Activated CD4-positive, alpha-beta memory T cell treated with anti-CD3 and anti-CD28 coated beads, Interleukin-2, amount 10 ng/mL, durations not matched to agents 7 days and 5 days (primary cell): ENCODE results near the gene SESN3. TPM values are rescaled to one million over a fixed set of nuclear protein-coding genes. Genes with fewer than 3 reads are reported as not detected.
"Not testable (repeated sequence)": the region's sequence is repeated elsewhere in the genome, so short reads cannot be mapped to it uniquely, and the experiment has no call there.

ENCODE experiments used
- CTCF ChIA-PET: fragments of 350-600 bp; sonication (Branson Sonifier 250); formaldehyde crosslinking; loops from one replicate; lab custom pipeline; 2021; ENCODE audit warnings: antibody characterized with exemption, inconsistent platforms; lab: Charles Lee
- POLR2A ChIA-PET: fragments of 350-600 bp; sonication (Branson Sonifier 250); formaldehyde crosslinking; loops from one replicate; lab custom pipeline; 2021; ENCODE audit warnings: antibody characterized with exemption; lab: Charles Lee
- DNase-seq: peaks from one replicate; pipeline ENCODE4 v3.0.0-alpha.2; 2020
- H3K27ac Mint-ChIP-seq: one replicate; pipeline ENCODE4 v1.8.0; 2021; ENCODE audit warnings: mild to moderate bottlenecking, mixed read lengths
- H3K27me3 Mint-ChIP-seq: one replicate; pipeline ENCODE4 v1.8.0; 2021; ENCODE audit warnings: mixed read lengths
- H3K36me3 Mint-ChIP-seq: one replicate; pipeline ENCODE4 v1.8.0; 2021; ENCODE audit warnings: low read depth, mixed read lengths
- H3K4me1 Mint-ChIP-seq: one replicate; pipeline ENCODE4 v1.8.0; 2021; ENCODE audit warnings: mixed read lengths
- H3K4me3 Mint-ChIP-seq: one replicate; pipeline ENCODE4 v1.8.0; 2021; ENCODE audit warnings: mild to moderate bottlenecking, mixed read lengths
- H3K9me3 Mint-ChIP-seq: one replicate; pipeline ENCODE4 v1.8.0; 2021; ENCODE audit warnings: mixed read lengths
- total RNA-seq, 2 experiments: library from RNA; stranded (reverse); gene quantifications; one replicate each; pipeline ENCODE4 v1.2.3, GENCODE V29; 2021

Gene SESN3
- total RNA-seq, 2 experiments from 2014 or later = 23.2 to 24.6 TPM

DNA sequence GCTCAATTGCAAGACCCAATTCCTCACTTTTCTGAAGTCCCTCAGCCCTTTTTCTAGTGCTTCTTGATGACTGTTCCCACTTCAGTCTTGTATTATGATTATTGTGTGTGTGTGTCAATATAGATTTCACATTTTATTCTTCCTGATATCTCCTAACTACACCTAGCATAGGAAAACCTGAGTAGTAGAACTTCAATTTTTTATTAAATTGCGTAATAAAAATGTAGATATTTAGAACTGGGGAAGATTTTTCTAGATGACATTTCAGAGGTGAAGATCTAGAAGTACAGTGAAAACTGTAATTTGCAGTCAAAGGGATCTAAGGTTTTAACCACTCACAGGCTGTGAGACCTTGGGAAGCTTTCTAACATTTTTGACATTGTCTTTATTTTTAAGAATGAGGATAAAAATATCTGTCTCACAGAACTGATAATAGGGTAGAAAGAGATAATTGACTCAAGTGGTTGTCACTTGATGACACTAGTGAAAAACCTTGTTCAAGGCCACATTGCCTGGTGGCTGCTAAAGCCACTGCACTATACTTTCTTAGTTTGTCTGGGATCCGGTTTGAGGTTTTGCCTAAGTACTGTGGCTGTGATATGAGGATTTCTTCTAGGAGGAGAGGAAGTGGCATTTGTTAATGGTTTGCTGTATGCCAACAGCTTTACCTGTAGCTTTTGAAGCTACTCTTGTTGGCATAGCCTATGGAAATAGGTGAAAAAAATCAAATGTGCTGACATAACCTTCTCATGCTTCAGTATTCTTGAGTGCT, 32.2 kb upstream of the SESN3 start:
- H3K27me3 Mint-ChIP-seq = no peaks in the 10 kb centered on the region
- H3K4me3 Mint-ChIP-seq = no peak overlapping the region
- peaks cover 11% of the 10 kb centered on the region for H3K4me1 Mint-ChIP-seq
- H3K9me3 Mint-ChIP-seq = no peaks in the 10 kb centered on the region
- H3K36me3 Mint-ChIP-seq = no peaks in the 10 kb centered on the region
- CTCF ChIA-PET = interaction anchor here (2.1 kb wide), 1 partner anchor 109 kb away, joined by 6 read pairs; no protein-coding TSS in a partner anchor
- DNase-seq = no peak
- H3K27ac Mint-ChIP-seq = no peak overlapping the region
- POLR2A ChIA-PET = interaction anchor here (0.9 kb wide), 1 partner anchor 32 kb away, joined by 3 read pairs; the partner anchor contains the start of gene SESN3

DNA sequence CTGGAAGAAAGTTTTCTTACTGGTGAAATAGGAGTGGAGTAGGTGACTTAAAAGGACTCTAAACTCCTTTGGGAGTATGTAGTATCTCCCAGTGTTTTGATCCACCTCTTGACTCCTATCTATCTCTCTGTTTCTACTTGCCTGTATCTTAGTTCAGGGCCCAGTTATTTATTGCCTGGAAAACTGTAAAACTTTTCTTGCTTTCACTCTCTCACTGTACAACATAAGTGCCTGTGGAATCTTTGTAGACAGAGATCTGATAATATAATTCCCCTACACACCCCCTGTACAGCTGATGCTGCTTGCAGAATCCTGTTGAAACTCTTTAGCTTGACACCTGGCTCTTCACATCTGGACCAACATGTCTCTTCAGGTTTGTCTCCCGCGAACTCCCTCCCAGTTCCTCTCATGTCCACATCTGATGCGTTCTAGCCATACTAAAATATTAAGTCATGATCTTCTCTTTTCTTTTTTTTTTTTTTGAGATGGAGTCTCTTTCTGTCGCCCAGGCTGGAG, 26.5 kb upstream of the SESN3 start:
- ChIA-PET POLR2A (interaction anchor here (0.5 kb wide), 1 partner anchor 28 kb away, joined by 4 read pairs; no protein-coding TSS in a partner anchor), CTCF (interaction anchor here (0.7 kb wide), 1 partner anchor 37 kb away, joined by 3 read pairs; no protein-coding TSS in a partner anchor)
- DNase-seq = no peak
- no peaks in the 10 kb centered on the region for H3K9me3 Mint-ChIP-seq
- H3K4me1 Mint-ChIP-seq = peaks cover 29% of the 10 kb centered on the region
- H3K27ac Mint-ChIP-seq = no peak overlapping the region
- no peak overlapping the region for H3K4me3 Mint-ChIP-seq
- H3K36me3 Mint-ChIP-seq = no peaks in the 10 kb centered on the region
- H3K27me3 Mint-ChIP-seq = no peaks in the 10 kb centered on the region

- CTCF ChIA-PET = interaction anchor here (4.6 kb wide), 1 partner anchor 25 kb away, joined by 23 read pairs; the partner anchor contains the start of gene SESN3
- Mint-ChIP-seq H3K36me3 (no peaks in the 10 kb centered on the region), H3K4me1 (peaks cover 29% of the 10 kb centered on the region), H3K9me3 (no peaks in the 10 kb centered on the region), H3K27ac (no peak overlapping the region), H3K4me3 (no peak overlapping the region), H3K27me3 (no peaks in the 10 kb centered on the region)
- no peak for DNase-seq
- POLR2A ChIA-PET = interaction anchor here (0.6 to 4.9 kb wide), 3 partner anchors 11 to 104 kb away, joined by 3 to 75 read pairs (median 3); partner anchors contain the start of gene SESN3
These were observed 25.3 kb upstream of the SESN3 start for GRCh38 chr11:95256321-95256779.

- Mint-ChIP-seq H3K9me3 (no peaks in the 10 kb centered on the region), H3K27ac (no peak overlapping the region), H3K27me3 (no peaks in the 10 kb centered on the region), H3K4me3 (no peak overlapping the region), H3K36me3 (no peaks in the 10 kb centered on the region), H3K4me1 (peaks cover 29% of the 10 kb centered on the region)
- DNase-seq = no peak
- ChIA-PET CTCF (interaction anchor here (2.6 to 4.6 kb wide), 2 partner anchors 24 to 450 kb away, joined by 9 to 23 read pairs; partner anchors contain the start of gene SESN3), POLR2A (interaction anchor here (0.6 to 4.9 kb wide), 6 partner anchors 10 to 188 kb away, joined by 3 to 75 read pairs (median 6); partner anchors contain the start of genes SESN3 and SRSF8)
These were observed 24.5 kb upstream of the SESN3 start for GRCh38 chr11:95255251-95256145.

GRCh38 chr11:95254716-95255115, 23.7 kb upstream of the SESN3 start:
- no peak for DNase-seq
- ChIA-PET POLR2A (interaction anchor here (0.6 to 4.9 kb wide), 8 partner anchors 12 to 451 kb away, joined by 3 to 75 read pairs (median 6); partner anchors contain the start of genes SESN3 and SRSF8), CTCF (interaction anchor here (0.8 to 4.6 kb wide), 4 partner anchors 24 to 451 kb away, joined by 3 to 23 read pairs (median 6); partner anchors contain the start of gene SESN3)
- Mint-ChIP-seq H3K4me1 (peaks cover 29% of the 10 kb centered on the region), H3K36me3 (no peaks in the 10 kb centered on the region), H3K27ac (peak overlapping the region; percentile 78), H3K4me3 (no peak overlapping the region), H3K9me3 (no peaks in the 10 kb centered on the region), H3K27me3 (no peaks in the 10 kb centered on the region)

DNA sequence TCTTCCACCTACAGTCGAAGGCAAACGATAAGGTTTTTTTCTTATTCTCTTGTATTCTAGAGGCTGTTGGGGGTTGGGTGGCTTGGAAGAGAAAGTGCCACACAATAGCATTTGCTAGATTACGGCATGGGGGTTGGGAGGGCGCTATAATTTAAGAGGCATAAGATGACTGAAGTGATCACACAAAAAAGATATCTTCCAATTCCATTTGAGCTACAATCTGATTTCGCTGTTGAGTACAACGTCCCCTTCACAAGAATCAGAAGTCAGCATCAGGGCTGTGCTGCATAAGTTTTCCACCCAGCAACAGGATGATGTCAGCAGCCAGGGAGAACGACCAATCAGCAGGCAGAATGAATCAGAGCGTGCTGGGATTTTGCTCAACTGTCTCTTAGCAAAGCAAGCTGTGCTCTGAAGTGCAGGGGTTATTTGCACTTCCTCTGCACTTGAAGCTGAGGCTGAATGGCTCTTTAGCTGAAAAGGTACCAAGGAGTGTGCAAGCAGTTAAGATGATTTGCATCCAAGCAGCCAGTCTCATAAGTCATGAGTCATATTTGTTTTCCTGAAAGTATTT, 23.2 kb upstream of the SESN3 start:
- DNase-seq = peak; percentile 84
- CTCF ChIA-PET = interaction anchor here (0.8 to 4.6 kb wide), 6 partner anchors 10 to 451 kb away, joined by 3 to 23 read pairs (median 6); partner anchors contain the start of gene SESN3
- peaks cover 29% of the 10 kb centered on the region for H3K4me1 Mint-ChIP-seq
- H3K9me3 Mint-ChIP-seq = no peaks in the 10 kb centered on the region
- POLR2A ChIA-PET = interaction anchor here (0.6 to 4.9 kb wide), 8 partner anchors 11 to 451 kb away, joined by 3 to 75 read pairs (median 6); partner anchors contain the start of genes SESN3 and SRSF8
- H3K4me3 Mint-ChIP-seq = peak overlapping the region; percentile 76
- no peaks in the 10 kb centered on the region for H3K36me3 Mint-ChIP-seq
- no peaks in the 10 kb centered on the region for H3K27me3 Mint-ChIP-seq
- peak overlapping the region; percentile 78 for H3K27ac Mint-ChIP-seq

- DNase-seq = no peak
- POLR2A ChIA-PET = interaction anchor here (1.2 to 4.9 kb wide), 6 partner anchors 10 to 536 kb away, joined by 4 to 75 read pairs (median 7); partner anchors contain the start of genes FAM76B and SESN3
- Mint-ChIP-seq H3K27me3 (no peaks in the 10 kb centered on the region), H3K4me3 (no peak overlapping the region), H3K27ac (no peak overlapping the region), H3K36me3 (no peaks in the 10 kb centered on the region), H3K4me1 (peaks cover 29% of the 10 kb centered on the region), H3K9me3 (no peaks in the 10 kb centered on the region)
- CTCF ChIA-PET = interaction anchor here (0.6 to 4.6 kb wide), 9 partner anchors 8 to 454 kb away, joined by 3 to 23 read pairs (median 4); partner anchors contain the start of gene SESN3
These were observed 22.1 kb upstream of the SESN3 start for GRCh38 chr11:95253141-95253540.

GRCh38 chr11:95252586-95252985, 21.6 kb upstream of the SESN3 start:
- DNase-seq = no peak
- H3K27ac Mint-ChIP-seq = no peak overlapping the region
- POLR2A ChIA-PET = interaction anchor here (1.2 to 4.9 kb wide), 4 partner anchors 9 to 536 kb away, joined by 4 to 75 read pairs (median 6); partner anchors contain the start of genes FAM76B and SESN3
- CTCF ChIA-PET = interaction anchor here (0.8 to 4.6 kb wide), 7 partner anchors 8 to 455 kb away, joined by 3 to 23 read pairs (median 4); partner anchors contain the start of gene SESN3
- H3K9me3 Mint-ChIP-seq = no peaks in the 10 kb centered on the region
- no peaks in the 10 kb centered on the region for H3K36me3 Mint-ChIP-seq
- peaks cover 29% of the 10 kb centered on the region for H3K4me1 Mint-ChIP-seq
- H3K4me3 Mint-ChIP-seq = no peak overlapping the region
- no peaks in the 10 kb centered on the region for H3K27me3 Mint-ChIP-seq

DNA sequence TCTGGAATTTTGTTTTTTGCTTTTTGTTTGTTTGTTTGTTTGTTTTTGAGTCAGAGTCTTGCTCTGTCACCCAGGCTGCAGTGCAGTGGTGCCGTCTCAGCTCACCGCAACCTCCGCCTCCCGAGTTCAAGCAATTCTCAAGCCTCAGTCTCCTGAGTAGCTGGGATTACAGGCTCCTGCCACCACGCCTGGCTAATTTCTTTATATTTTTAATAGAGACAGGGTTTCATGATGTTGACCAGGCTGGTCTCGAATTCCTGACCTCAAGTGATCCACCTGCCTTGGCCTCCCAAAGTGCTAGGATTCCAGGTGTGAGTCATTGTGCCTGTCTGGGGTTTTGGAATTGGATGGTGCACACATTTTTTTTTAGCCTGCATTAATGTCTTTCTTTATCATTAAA, 20.9 kb upstream of the SESN3 start:
- H3K4me1 Mint-ChIP-seq = peaks cover 29% of the 10 kb centered on the region
- not testable (repeated sequence) for H3K27me3 Mint-ChIP-seq
- CTCF ChIA-PET = interaction anchor here (4.6 kb wide), 1 partner anchor 21 kb away, joined by 23 read pairs; the partner anchor contains the start of gene SESN3

GRCh38 chr11:95248666-95249467, 17.9 kb upstream of the SESN3 start:
- H3K4me3 Mint-ChIP-seq = no peak overlapping the region
- no peaks in the 10 kb centered on the region for H3K27me3 Mint-ChIP-seq
- POLR2A ChIA-PET = interaction anchor here (0.9 to 1.0 kb wide), 2 partner anchors 17 to 58 kb away, joined by 4 read pairs; no protein-coding TSS in a partner anchor
- no peak overlapping the region for H3K27ac Mint-ChIP-seq
- no peaks in the 10 kb centered on the region for H3K36me3 Mint-ChIP-seq
- CTCF ChIA-PET = no interaction called here
- H3K4me1 Mint-ChIP-seq = peaks cover 4% of the 10 kb centered on the region
- no peak for DNase-seq
- H3K9me3 Mint-ChIP-seq = no peaks in the 10 kb centered on the region

More for the DNA sequence above, 20.9 kb upstream of the SESN3 start:
- not testable (repeated sequence) for DNase-seq, H3K9me3 Mint-ChIP-seq, H3K27ac Mint-ChIP-seq, H3K36me3 Mint-ChIP-seq, H3K4me3 Mint-ChIP-seq
- POLR2A ChIA-PET = interaction anchor here (4.9 kb wide), 1 partner anchor 21 kb away, joined by 75 read pairs; the partner anchor contains the start of gene SESN3

DNA sequence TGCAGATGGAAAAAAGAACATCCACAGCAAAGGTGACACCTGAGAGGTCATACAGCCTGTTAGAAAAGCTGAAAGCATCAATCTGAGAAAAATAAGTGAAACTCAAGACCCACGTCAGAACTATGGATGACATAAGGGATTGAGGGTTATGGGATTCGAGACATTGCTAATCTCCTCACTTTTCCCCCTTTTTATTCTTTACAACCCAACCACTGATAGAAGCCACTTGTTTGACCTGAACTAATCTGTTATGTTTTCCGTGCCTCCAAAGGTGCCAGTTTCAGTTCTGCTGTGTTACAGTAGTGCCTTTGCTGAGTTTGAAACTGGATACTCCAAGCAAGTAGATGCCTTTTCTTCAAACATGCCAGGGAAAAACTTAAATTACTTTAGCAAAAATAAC, 16.9 kb upstream of the SESN3 start:
- ChIA-PET CTCF (no interaction called here), POLR2A (interaction anchor here (1.0 kb wide), 1 partner anchor 16 kb away, joined by 4 read pairs; no protein-coding TSS in a partner anchor)
- no peak overlapping the region for H3K27ac Mint-ChIP-seq

More for the DNA sequence above, 16.9 kb upstream of the SESN3 start:
- Mint-ChIP-seq H3K27me3 (no peaks in the 10 kb centered on the region), H3K4me1 (no peaks in the 10 kb centered on the region), H3K9me3 (no peaks in the 10 kb centered on the region), H3K4me3 (no peak overlapping the region), H3K36me3 (no peaks in the 10 kb centered on the region)
- DNase-seq = no peak
